Body of pancreas (tissue), 4 donors: ENCODE measurements around the gene GJA3. TPM values are rescaled to one million over a fixed set of nuclear protein-coding genes. Genes with fewer than 3 reads are reported as not detected.

ENCODE experiments used
- ATAC-seq: fragments of 150-250 bp; one replicate; pipeline ENCODE4 v1.9.1; 2016
- DNase-seq, 4 donors: peaks; one replicate each; pipeline ENCODE4 v3.0.0-alpha.2; 2019
- H3K27ac ChIP-seq, 4 donors: fragments of 200-600 bp; sonication (generic); 1 replicate in 3 of 4; 2 replicates in 1 of 4; pipeline versions ENCODE4 v1.5.1 to v1.6.1; 2016 to 2019; ENCODE audit warnings: mild to moderate bottlenecking in 1 of 4, mixed read lengths in 1 of 4, moderate library complexity in 1 of 4
- H3K27me3 ChIP-seq, 2 donors: fragments of 200-600 bp; sonication (generic); one replicate each; pipeline ENCODE4 v1.6.0; 2016; ENCODE audit warnings: mild to moderate bottlenecking in 1 of 2
- H3K36me3 ChIP-seq, 2 donors: fragments of 200-600 bp; sonication (generic); replicated peaks in 1 of 2; 2 replicates each; pipeline ENCODE4 v1.5.1; 2016; ENCODE audit warnings: low read depth in 2 of 2; ENCODE audit not compliant: insufficient read depth in 1 of 2
- H3K4me1 ChIP-seq: fragments of 200-600 bp; sonication (generic); one replicate; pipeline ENCODE4 v1.6.0; 2016
- H3K4me3 ChIP-seq, 2 donors: fragments of 200-600 bp; sonication (generic); 1 replicate in 1 of 2; 2 replicates in 1 of 2; pipeline ENCODE4 v1.5.1; 2016 to 2019
- H3K9me3 ChIP-seq, 3 donors: fragments of 200-600 bp; sonication (generic); 1 replicate in 2 of 3; 2 replicates in 1 of 3; pipeline ENCODE4 v1.5.1; 2016
- POLR2A ChIP-seq, 3 donors: fragments of 450-650 bp; IDR thresholded peaks; one replicate each; pipeline ENCODE4 v1.6.1; 2016; ENCODE audit warnings: antibody characterized with exemption in 3 of 3, mild to moderate bottlenecking in 2 of 3
- WGBS, 2 donors: methylation state at CpG; one replicate each; pipeline ENCODE4 v1.1.5; 2017; 5-methylcytosine and 5-hydroxymethylcytosine counted together
- intact Hi-C: fragments of 100-400 bp; cut with DNase I; formaldehyde crosslinking; loops from one replicate; pipeline ENCODE4 v1.15.1; 2023
- total RNA-seq, 2 donors: library from RNA; depleted of rRNA; stranded (reverse); fragments of >200 nt; gene quantifications; one replicate each; pipeline ENCODE4 v1.1.0, GENCODE V29; 2016
- TF ChIP-seq, protein P1 (sequence below), 7 experiments: fragments of 450-650 bp in 4 of 7; fragments of 200-600 bp in 3 of 7; sonication (generic) in 3 of 7; IDR thresholded peaks; one replicate each; pipeline ENCODE4 v1.5.1; 2016 to 2019; ENCODE audit warnings: antibody characterized with exemption in 7 of 7

The GJA3 gene
- total RNA-seq, 2 donors from 2014 or later: not detected

DNA sequence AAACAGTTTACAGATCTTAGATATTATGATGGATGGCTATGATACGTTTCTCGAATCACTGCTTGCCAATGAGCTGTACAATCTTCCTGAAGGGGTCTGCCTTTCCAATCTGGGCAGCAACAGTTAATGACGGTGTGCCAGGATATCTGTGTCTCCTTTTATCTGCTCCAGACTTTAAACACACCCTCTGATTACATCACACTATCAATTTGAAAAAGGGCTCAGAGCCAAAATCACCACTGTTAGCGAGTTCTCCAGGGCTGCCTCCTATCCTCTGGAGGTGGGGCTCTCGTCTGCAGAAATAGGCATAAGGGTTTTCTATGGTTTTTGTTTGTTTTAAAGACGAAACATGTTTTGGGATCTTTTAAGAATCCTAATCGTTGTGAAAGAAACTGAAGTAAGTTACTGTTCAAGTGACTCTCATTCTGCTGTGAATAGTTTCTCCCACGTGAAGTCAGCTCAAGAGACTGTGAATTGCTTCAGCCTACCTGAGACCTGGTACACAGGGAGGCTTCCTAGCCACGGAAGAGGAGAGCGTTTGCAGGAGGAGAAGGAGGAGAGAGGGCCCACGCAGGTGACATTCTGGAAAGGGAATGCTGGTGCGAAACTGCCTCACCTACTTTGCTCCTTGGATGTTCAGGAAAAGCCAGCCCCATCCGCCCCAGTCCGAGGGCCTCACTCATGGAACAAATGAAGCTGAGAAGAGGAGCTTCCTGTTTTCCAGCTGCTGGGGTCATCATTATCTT lies 15.2 kb upstream of the GJA3 start:
- no peaks in the 10 kb centered on the region for H3K27me3 ChIP-seq
- H3K36me3 ChIP-seq: no peaks in the 10 kb centered on the region
- no peaks in the 10 kb centered on the region for H3K9me3 ChIP-seq
- WGBS, 2 donors: 68 to 69% methylated on average over 14 of the region's 14 CpGs
- H3K4me3 ChIP-seq: no peak overlapping the region
- intact Hi-C loops: no loop called here
- ATAC-seq (no peak), DNase-seq (no peak)
- H3K27ac ChIP-seq: no peak overlapping the region
- peaks cover 10% of the 10 kb centered on the region for H3K4me1 ChIP-seq
- TF ChIP-seq POLR2A (IDR thresholded peaks at IDR 0.05): no peak
- TF ChIP-seq, protein P1, sequence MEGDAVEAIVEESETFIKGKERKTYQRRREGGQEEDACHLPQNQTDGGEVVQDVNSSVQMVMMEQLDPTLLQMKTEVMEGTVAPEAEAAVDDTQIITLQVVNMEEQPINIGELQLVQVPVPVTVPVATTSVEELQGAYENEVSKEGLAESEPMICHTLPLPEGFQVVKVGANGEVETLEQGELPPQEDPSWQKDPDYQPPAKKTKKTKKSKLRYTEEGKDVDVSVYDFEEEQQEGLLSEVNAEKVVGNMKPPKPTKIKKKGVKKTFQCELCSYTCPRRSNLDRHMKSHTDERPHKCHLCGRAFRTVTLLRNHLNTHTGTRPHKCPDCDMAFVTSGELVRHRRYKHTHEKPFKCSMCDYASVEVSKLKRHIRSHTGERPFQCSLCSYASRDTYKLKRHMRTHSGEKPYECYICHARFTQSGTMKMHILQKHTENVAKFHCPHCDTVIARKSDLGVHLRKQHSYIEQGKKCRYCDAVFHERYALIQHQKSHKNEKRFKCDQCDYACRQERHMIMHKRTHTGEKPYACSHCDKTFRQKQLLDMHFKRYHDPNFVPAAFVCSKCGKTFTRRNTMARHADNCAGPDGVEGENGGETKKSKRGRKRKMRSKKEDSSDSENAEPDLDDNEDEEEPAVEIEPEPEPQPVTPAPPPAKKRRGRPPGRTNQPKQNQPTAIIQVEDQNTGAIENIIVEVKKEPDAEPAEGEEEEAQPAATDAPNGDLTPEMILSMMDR (IDR thresholded peaks at IDR 0.05): no peak

GRCh38 chr13:20175406-20175794 lies 14.5 kb upstream of the GJA3 start:
- no peak overlapping the region for H3K4me3 ChIP-seq
- H3K36me3 ChIP-seq: no peaks in the 10 kb centered on the region
- DNase-seq: no peak
- TF ChIP-seq, protein P1 (IDR thresholded peaks at IDR 0.05): no peak
- no peak for TF ChIP-seq POLR2A (IDR thresholded peaks at IDR 0.05)
- peak overlapping the region in 1 of 4 donors; percentile 18 for H3K27ac ChIP-seq
- intact Hi-C loops: no loop called here
- 76 to 80% methylated on average over 3 of the region's 3 CpGs for WGBS, 2 donors
- H3K27me3 ChIP-seq: no peaks in the 10 kb centered on the region
- peaks cover 10% of the 10 kb centered on the region for H3K4me1 ChIP-seq
- H3K9me3 ChIP-seq: no peaks in the 10 kb centered on the region
- no peak for ATAC-seq

GRCh38 chr13:20174656-20175405 lies 14.0 kb upstream of the GJA3 start:
- Histone ChIP-seq H3K27me3 (no peaks in the 10 kb centered on the region), H3K4me3 (no peak overlapping the region), H3K9me3 (no peaks in the 10 kb centered on the region), H3K27ac (peak overlapping the region in 1 of 4 donors; percentile 18), H3K4me1 (peaks cover 10% of the 10 kb centered on the region), H3K36me3 (no peaks in the 10 kb centered on the region)
- peak in 2 of 3 donors; percentile 46 to 54 for TF ChIP-seq POLR2A (IDR thresholded peaks at IDR 0.05)
- TF ChIP-seq, protein P1 (IDR thresholded peaks at IDR 0.05): no peak
- intact Hi-C loops: no loop called here
- ATAC-seq (peak; percentile 82), DNase-seq (peak; percentile 50 to 75 (median 64))
- 42 to 61% methylated on average over 14 to 22 of the region's 22 CpGs for WGBS, 2 donors

DNA sequence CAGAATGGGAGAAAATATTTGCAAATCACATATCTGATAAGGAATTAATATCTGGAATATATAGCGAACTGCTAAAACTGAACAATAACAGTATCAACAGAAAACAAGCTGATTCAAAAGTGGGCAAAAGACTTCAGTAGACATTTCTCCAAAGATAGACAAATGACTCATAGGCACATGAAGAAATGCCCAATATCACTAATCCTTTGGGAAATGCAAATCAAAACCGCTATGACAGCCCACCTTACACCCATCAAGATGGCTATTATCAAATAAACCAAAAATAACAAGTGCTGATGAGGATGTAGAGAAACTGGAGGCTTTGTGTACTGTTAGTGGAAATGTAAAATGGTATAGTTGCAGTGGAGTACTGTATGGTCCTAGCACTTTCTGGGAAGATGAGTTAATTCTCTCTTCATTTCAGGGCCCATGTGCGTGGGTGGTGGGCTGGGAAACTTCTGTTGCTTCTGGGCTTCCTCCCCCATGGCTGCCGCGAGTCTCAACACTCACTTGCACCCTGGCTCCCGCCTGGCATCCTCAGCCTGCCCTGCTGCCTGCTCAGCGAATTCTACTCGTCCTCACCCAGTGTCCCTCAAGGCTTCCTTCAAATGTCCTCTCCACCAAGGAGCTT lies 12.4 kb upstream of the GJA3 start:
- no peak for TF ChIP-seq POLR2A (IDR thresholded peaks at IDR 0.05)
- TF ChIP-seq, protein P1 (IDR thresholded peaks at IDR 0.05): no peak
- WGBS, 2 donors: 74 to 78% methylated on average over 8 of the region's 8 CpGs
- no peaks in the 10 kb centered on the region for H3K36me3 ChIP-seq
- ATAC-seq (no peak), DNase-seq (no peak)
- H3K4me3 ChIP-seq: no peak overlapping the region
- H3K27ac ChIP-seq: no peak overlapping the region
- no peaks in the 10 kb centered on the region for H3K27me3 ChIP-seq
- H3K9me3 ChIP-seq: no peaks in the 10 kb centered on the region
- peaks cover 10% of the 10 kb centered on the region for H3K4me1 ChIP-seq
- intact Hi-C loops: no loop called here
